Activated naive CD8-positive, alpha-beta T cell treated with anti-CD3 and anti-CD28 coated beads, Interleukin-2, amount 10 ng/mL, durations not matched to agents 7 days and 5 days (primary cell): ENCODE measurements around the gene GRK3. TPM values are rescaled to one million over a fixed set of nuclear protein-coding genes. Genes with fewer than 3 reads are reported as not detected.
A peak's percentile ranks its signal among the peaks of the same experiment; 100 is the strongest.

Experiments
- ATAC-seq: fragments of 150-1000 bp; cut with Tn5 transposase; one replicate; pipeline ENCODE4 v1.10.0; 2021; ENCODE audit warnings: low read depth, moderate library complexity
- POLR2A ChIA-PET: fragments of 350-600 bp; sonication (Branson Sonifier 250); formaldehyde crosslinking; loops from one replicate; lab custom pipeline; 2021; ENCODE audit warnings: antibody characterized with exemption; lab: Charles Lee
- DNase-seq: peaks from one replicate; pipeline ENCODE4 v3.0.0; 2021
- H3K27ac Mint-ChIP-seq: one replicate; pipeline ENCODE4 v1.8.0; 2022; ENCODE audit warnings: mild to moderate bottlenecking, mixed read lengths
- H3K27me3 Mint-ChIP-seq: one replicate; pipeline ENCODE4 v1.8.0; 2022; ENCODE audit warnings: mild to moderate bottlenecking, moderate library complexity, mixed read lengths
- H3K36me3 Mint-ChIP-seq: one replicate; pipeline ENCODE4 v1.8.0; 2021; ENCODE audit warnings: mild to moderate bottlenecking, mixed read lengths
- H3K4me1 Mint-ChIP-seq: one replicate; pipeline ENCODE4 v1.8.0; 2021; ENCODE audit warnings: mixed read lengths
- H3K4me3 Mint-ChIP-seq: one replicate; pipeline ENCODE4 v1.8.0; 2022; ENCODE audit warnings: mild to moderate bottlenecking, moderate library complexity, mixed read lengths
- H3K9me3 Mint-ChIP-seq: one replicate; pipeline ENCODE4 v1.8.0; 2021; ENCODE audit warnings: mixed read lengths
- total RNA-seq, 2 experiments: library from RNA; stranded (reverse); gene quantifications; one replicate each; pipeline ENCODE4 v1.2.3, GENCODE V29; 2021

Gene GRK3
- total RNA-seq, 2 experiments from 2014 or later: 30.7 to 32.6 TPM

- Mint-ChIP-seq H3K36me3 (peaks cover 24% of the 10 kb centered on the region), H3K27ac (peak overlapping the region; percentile 2), H3K9me3 (peaks cover 18% of the 10 kb centered on the region), H3K27me3 (no peaks in the 10 kb centered on the region), H3K4me1 (peaks cover 19% of the 10 kb centered on the region), H3K4me3 (no peak overlapping the region)
- POLR2A ChIA-PET: no interaction called here
- ATAC-seq (no peak), DNase-seq (no peak)
These were observed 198.8 kb downstream of the GRK3 start for GRCh38 chr22:25763239-25763777.

GRCh38 chr22:25764270-25765015 lies 200.0 kb downstream of the GRK3 start:
- H3K4me3 Mint-ChIP-seq: no peak overlapping the region
- no peak for DNase-seq
- peaks cover 19% of the 10 kb centered on the region for H3K9me3 Mint-ChIP-seq
- H3K36me3 Mint-ChIP-seq: peaks cover 31% of the 10 kb centered on the region
- peak overlapping the region; percentile 12 for H3K27ac Mint-ChIP-seq
- no peak for ATAC-seq
- POLR2A ChIA-PET: no interaction called here
- H3K27me3 Mint-ChIP-seq: no peaks in the 10 kb centered on the region
- peaks cover 20% of the 10 kb centered on the region for H3K4me1 Mint-ChIP-seq

- no peak overlapping the region for H3K4me3 Mint-ChIP-seq
- POLR2A ChIA-PET: no interaction called here
- H3K9me3 Mint-ChIP-seq: peaks cover 19% of the 10 kb centered on the region
- H3K27ac Mint-ChIP-seq: no peak overlapping the region
- DNase-seq: no peak
- peaks cover 32% of the 10 kb centered on the region for H3K36me3 Mint-ChIP-seq
- no peaks in the 10 kb centered on the region for H3K27me3 Mint-ChIP-seq
- peaks cover 22% of the 10 kb centered on the region for H3K4me1 Mint-ChIP-seq
- no peak for ATAC-seq
These were observed 200.5 kb downstream of the GRK3 start for GRCh38 chr22:25765016-25765367.

GRCh38 chr22:25765801-25766200 lies 201.3 kb downstream of the GRK3 start:
- Mint-ChIP-seq H3K36me3 (peaks cover 33% of the 10 kb centered on the region), H3K9me3 (peaks cover 19% of the 10 kb centered on the region), H3K4me3 (no peak overlapping the region), H3K27me3 (no peaks in the 10 kb centered on the region), H3K27ac (no peak overlapping the region), H3K4me1 (peaks cover 21% of the 10 kb centered on the region)
- POLR2A ChIA-PET: no interaction called here
- DNase-seq (no peak), ATAC-seq (no peak)

GRCh38 chr22:25766418-25766817 lies 201.9 kb downstream of the GRK3 start:
- H3K4me3 Mint-ChIP-seq: no peak overlapping the region
- H3K27me3 Mint-ChIP-seq: no peaks in the 10 kb centered on the region
- H3K36me3 Mint-ChIP-seq: peaks cover 32% of the 10 kb centered on the region
- DNase-seq: no peak
- H3K27ac Mint-ChIP-seq: no peak overlapping the region
- peaks cover 19% of the 10 kb centered on the region for H3K9me3 Mint-ChIP-seq
- POLR2A ChIA-PET: interaction anchor here (1.0 kb wide), 1 partner anchor 29 kb away, joined by 3 read pairs; no protein-coding TSS in a partner anchor
- no peak for ATAC-seq
- H3K4me1 Mint-ChIP-seq: peaks cover 19% of the 10 kb centered on the region

GRCh38 chr22:25770333-25770732 lies 205.9 kb downstream of the GRK3 start:
- no peak for DNase-seq
- Mint-ChIP-seq H3K27me3 (no peaks in the 10 kb centered on the region), H3K36me3 (peaks cover 32% of the 10 kb centered on the region), H3K4me3 (no peak overlapping the region), H3K27ac (peak overlapping the region; percentile 36), H3K9me3 (peaks cover 16% of the 10 kb centered on the region), H3K4me1 (peaks cover 21% of the 10 kb centered on the region)
- ATAC-seq: no peak
- POLR2A ChIA-PET: interaction anchor here (2.1 kb wide), 1 partner anchor 33 kb away, joined by 10 read pairs; no protein-coding TSS in a partner anchor

GRCh38 chr22:25772288-25772687 lies 207.8 kb downstream of the GRK3 start:
- Mint-ChIP-seq H3K36me3 (peaks cover 17% of the 10 kb centered on the region), H3K27ac (peak overlapping the region; percentile 87), H3K4me1 (peaks cover 24% of the 10 kb centered on the region), H3K27me3 (no peaks in the 10 kb centered on the region), H3K9me3 (peaks cover 2% of the 10 kb centered on the region), H3K4me3 (no peak overlapping the region)
- POLR2A ChIA-PET: interaction anchor here (0.5 to 2.1 kb wide), 9 partner anchors 9 to 325 kb away, joined by 3 to 10 read pairs (median 3); no protein-coding TSS in a partner anchor
- DNase-seq (no peak), ATAC-seq (no peak)

- H3K4me3 Mint-ChIP-seq: no peak overlapping the region
- peaks cover 19% of the 10 kb centered on the region for H3K4me1 Mint-ChIP-seq
- ATAC-seq: no peak
- peaks cover 4% of the 10 kb centered on the region for H3K36me3 Mint-ChIP-seq
- POLR2A ChIA-PET: no interaction called here
- H3K9me3 Mint-ChIP-seq: no peaks in the 10 kb centered on the region
- no peak overlapping the region for H3K27ac Mint-ChIP-seq
- DNase-seq: no peak
- no peaks in the 10 kb centered on the region for H3K27me3 Mint-ChIP-seq
These were observed 210.1 kb downstream of the GRK3 start for GRCh38 chr22:25774575-25775026.

- Mint-ChIP-seq H3K27ac (no peak overlapping the region), H3K4me3 (no peak overlapping the region), H3K4me1 (peaks cover 16% of the 10 kb centered on the region), H3K9me3 (no peaks in the 10 kb centered on the region), H3K36me3 (peaks cover 4% of the 10 kb centered on the region), H3K27me3 (no peaks in the 10 kb centered on the region)
- POLR2A ChIA-PET: no interaction called here
- ATAC-seq (no peak), DNase-seq (no peak)
These were observed 211.1 kb downstream of the GRK3 start for GRCh38 chr22:25775531-25775930.

- H3K27me3 Mint-ChIP-seq: peaks cover under 1% of the 10 kb centered on the region
- H3K4me3 Mint-ChIP-seq: no peak overlapping the region
- POLR2A ChIA-PET: interaction anchor here (0.7 kb wide), 1 partner anchor 525 kb away, joined by 3 read pairs; no protein-coding TSS in a partner anchor
- DNase-seq (no peak), ATAC-seq (no peak)
- H3K36me3 Mint-ChIP-seq: no peaks in the 10 kb centered on the region
- H3K27ac Mint-ChIP-seq: no peak overlapping the region
- peaks cover 13% of the 10 kb centered on the region for H3K4me1 Mint-ChIP-seq
- peaks cover 1% of the 10 kb centered on the region for H3K9me3 Mint-ChIP-seq
These were observed 212.9 kb downstream of the GRK3 start for GRCh38 chr22:25777411-25777810.

GRCh38 chr22:25777870-25778269 lies 213.4 kb downstream of the GRK3 start:
- Mint-ChIP-seq H3K27ac (no peak overlapping the region), H3K27me3 (peaks cover 3% of the 10 kb centered on the region), H3K4me3 (no peak overlapping the region), H3K9me3 (peaks cover 1% of the 10 kb centered on the region), H3K4me1 (peaks cover 9% of the 10 kb centered on the region), H3K36me3 (no peaks in the 10 kb centered on the region)
- no peak for ATAC-seq
- DNase-seq: no peak
- POLR2A ChIA-PET: no interaction called here
